Ishikawa (cell line): Measurements from ENCODE around the gene OVOL2.

Experiments
- CEBPB ChIP-seq: IDR thresholded peaks from 2 replicates; pipeline ENCODE4 v1.6.1; 2012
- EP300 ChIP-seq: IDR thresholded peaks from 2 replicates; pipeline ENCODE4 v1.6.1; 2012; ENCODE audit warnings: borderline replicate concordance
- NFIC ChIP-seq: IDR thresholded peaks from 2 replicates; pipeline ENCODE4 v1.6.1; 2012
- RAD21 ChIP-seq: IDR thresholded peaks from 2 replicates; pipeline ENCODE4 v1.6.1; 2012; ENCODE audit warnings: low read depth
- TAF1 ChIP-seq: IDR thresholded peaks from 2 replicates; pipeline ENCODE4 v1.6.1; 2012; ENCODE audit warnings: low read depth, mild to moderate bottlenecking
- TCF12 ChIP-seq: IDR thresholded peaks from 2 replicates; pipeline ENCODE4 v1.6.1; 2012; ENCODE audit warnings: low read depth
- TEAD4 ChIP-seq: IDR thresholded peaks from 2 replicates; pipeline ENCODE4 v1.6.1; 2012
- YY1 ChIP-seq: IDR thresholded peaks from 2 replicates; pipeline ENCODE4 v1.6.1; 2012; ENCODE audit warnings: low read depth
- TF ChIP-seq, protein P1 (sequence below): IDR thresholded peaks from 2 replicates; pipeline ENCODE4 v1.6.1; 2012; ENCODE audit warnings: low read depth, mild to moderate bottlenecking
- TF ChIP-seq, protein P2 (sequence below): IDR thresholded peaks from 2 replicates; pipeline ENCODE4 v1.6.1; 2012
- TF ChIP-seq, protein P3 (sequence below): IDR thresholded peaks from 2 replicates; pipeline ENCODE4 v1.6.1; 2012

DNA sequence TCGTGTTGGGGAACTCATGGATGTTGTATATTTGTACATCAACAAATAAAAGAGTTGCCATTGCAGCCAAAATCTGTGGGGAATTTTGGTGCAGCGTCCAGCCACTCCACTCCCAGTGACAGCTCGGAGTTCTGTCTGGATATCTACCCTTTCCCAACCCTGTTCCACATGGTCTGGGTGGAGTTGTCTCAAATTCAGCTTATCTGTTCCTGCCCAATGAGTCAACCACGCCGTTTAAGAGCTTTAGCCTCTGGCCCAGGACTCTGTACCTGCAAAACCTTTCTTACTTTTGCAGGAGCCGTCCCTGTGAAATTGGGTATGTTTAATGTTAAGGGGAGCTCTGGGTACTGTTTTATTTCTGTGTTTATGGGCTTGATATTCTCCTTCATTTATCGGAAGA, 33.9 kb upstream of the OVOL2 start:
- TF ChIP-seq CEBPB (no peak), TEAD4 (no peak), TCF12 (no peak), YY1 (no peak), RAD21 (no peak), NFIC (no peak), TAF1 (no peak), EP300 (no peak)
- TF ChIP-seq, protein P1, sequence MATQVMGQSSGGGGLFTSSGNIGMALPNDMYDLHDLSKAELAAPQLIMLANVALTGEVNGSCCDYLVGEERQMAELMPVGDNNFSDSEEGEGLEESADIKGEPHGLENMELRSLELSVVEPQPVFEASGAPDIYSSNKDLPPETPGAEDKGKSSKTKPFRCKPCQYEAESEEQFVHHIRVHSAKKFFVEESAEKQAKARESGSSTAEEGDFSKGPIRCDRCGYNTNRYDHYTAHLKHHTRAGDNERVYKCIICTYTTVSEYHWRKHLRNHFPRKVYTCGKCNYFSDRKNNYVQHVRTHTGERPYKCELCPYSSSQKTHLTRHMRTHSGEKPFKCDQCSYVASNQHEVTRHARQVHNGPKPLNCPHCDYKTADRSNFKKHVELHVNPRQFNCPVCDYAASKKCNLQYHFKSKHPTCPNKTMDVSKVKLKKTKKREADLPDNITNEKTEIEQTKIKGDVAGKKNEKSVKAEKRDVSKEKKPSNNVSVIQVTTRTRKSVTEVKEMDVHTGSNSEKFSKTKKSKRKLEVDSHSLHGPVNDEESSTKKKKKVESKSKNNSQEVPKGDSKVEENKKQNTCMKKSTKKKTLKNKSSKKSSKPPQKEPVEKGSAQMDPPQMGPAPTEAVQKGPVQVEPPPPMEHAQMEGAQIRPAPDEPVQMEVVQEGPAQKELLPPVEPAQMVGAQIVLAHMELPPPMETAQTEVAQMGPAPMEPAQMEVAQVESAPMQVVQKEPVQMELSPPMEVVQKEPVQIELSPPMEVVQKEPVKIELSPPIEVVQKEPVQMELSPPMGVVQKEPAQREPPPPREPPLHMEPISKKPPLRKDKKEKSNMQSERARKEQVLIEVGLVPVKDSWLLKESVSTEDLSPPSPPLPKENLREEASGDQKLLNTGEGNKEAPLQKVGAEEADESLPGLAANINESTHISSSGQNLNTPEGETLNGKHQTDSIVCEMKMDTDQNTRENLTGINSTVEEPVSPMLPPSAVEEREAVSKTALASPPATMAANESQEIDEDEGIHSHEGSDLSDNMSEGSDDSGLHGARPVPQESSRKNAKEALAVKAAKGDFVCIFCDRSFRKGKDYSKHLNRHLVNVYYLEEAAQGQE, result no peak
- TF ChIP-seq, protein P2, sequence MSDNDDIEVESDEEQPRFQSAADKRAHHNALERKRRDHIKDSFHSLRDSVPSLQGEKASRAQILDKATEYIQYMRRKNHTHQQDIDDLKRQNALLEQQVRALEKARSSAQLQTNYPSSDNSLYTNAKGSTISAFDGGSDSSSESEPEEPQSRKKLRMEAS, result no peak
- TF ChIP-seq, protein P3, sequence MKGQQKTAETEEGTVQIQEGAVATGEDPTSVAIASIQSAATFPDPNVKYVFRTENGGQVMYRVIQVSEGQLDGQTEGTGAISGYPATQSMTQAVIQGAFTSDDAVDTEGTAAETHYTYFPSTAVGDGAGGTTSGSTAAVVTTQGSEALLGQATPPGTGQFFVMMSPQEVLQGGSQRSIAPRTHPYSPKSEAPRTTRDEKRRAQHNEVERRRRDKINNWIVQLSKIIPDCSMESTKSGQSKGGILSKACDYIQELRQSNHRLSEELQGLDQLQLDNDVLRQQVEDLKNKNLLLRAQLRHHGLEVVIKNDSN, result no peak
